NAMALWA (cell line): Measurements from ENCODE around the gene MSL2.
"Not testable (repeated sequence)": the region's sequence is repeated elsewhere in the genome, so short reads cannot be mapped to it uniquely, and the experiment has no call there.

Experiments used
- DNase-seq: peaks from one replicate; pipeline ENCODE4 v3.0.0-alpha.2; 2015; ENCODE audit warnings: low spot score

Gene MSL2

GRCh38 chr3:136192195-136192594 is 3.9 kb downstream of the MSL2 start:
- not testable (repeated sequence) for DNase-seq

- DNase-seq = no peak
Observed at GRCh38 chr3:136189859-136190617, 6.1 kb downstream of the MSL2 start.

DNA sequence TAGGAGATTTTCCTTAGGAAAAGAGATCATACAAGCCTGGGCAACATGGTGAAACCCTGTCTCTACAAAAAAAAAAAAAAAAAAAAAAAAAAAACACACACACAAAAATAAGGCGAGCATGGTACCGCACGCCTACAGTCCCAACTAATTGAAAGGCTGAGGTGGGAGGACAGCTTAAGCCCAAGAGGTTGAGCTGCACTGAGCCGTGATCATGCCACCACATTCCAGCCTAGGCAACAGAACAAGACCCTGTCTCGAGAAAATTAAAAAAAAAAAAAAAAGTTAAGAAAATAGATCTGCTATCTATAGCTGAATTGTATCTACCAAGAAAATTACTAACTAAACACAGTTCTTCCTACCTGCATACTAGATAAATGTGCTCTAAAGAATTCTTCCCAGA is 7.1 kb downstream of the MSL2 start:
- DNase-seq = no peak

- no peak for DNase-seq
Observed at GRCh38 chr3:136187868-136188267, 8.3 kb downstream of the MSL2 start.

DNA sequence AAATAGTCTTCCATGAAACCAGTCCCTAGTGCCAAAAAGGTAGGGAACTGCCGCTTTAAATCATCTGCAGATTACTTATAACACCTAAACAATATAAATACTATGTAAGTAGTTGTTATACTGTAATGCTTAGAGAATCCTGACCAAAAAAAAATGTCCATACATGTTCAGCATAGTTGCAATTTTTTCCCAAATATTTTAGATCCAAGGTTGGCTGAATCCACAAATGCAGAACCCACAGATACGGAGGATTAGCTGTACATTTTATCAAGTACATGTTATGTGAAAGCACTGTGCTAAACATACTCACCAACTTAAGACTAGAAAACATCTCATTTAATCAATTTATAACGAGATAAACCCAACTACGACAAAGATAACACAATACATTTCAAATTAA is 9.3 kb downstream of the MSL2 start:
- no peak for DNase-seq

DNA sequence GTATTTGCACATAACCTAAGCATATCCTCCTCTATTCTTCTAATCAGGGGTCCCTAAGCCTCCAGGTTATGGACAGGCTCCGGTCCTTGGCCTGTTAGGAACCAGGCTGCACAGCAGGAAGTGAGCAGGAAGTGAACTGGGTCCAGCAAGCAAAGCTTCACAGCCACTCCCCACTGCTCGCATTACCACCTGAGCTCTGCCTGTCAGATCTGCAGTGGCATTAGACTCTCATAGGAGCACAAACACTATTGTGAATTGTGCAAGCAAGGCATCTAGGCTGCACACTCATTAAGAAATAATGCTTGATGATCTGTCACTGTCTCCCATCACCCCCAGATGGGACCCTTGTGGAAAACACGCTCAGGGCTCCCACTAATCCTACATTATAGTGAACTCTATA is 9.8 kb downstream of the MSL2 start:
- DNase-seq = peak; percentile 43

GRCh38 chr3:136184703-136185102 is 11.4 kb downstream of the MSL2 start:
- no peak for DNase-seq

DNA sequence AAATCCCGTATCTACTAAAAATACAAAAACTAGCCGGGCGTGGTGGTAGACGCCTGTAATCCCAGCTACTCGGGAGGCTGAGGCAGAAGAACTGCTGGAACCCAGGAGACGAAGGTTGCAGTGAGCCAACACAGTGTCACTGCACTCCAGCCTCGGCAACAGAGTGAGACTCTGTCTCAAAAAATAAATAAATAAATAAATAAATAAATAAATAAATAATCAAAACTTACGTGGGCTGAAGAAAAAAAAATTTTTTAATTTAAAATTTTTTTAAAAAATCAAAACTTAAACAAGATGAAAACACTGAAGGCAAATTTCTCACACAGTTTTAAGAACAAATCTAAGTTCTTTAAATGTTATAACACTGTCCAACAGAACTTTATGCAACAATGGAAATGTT is 14.4 kb downstream of the MSL2 start:
- DNase-seq = no peak

- no peak for DNase-seq
Observed at GRCh38 chr3:136177876-136178275, 18.3 kb downstream of the MSL2 start.

DNA sequence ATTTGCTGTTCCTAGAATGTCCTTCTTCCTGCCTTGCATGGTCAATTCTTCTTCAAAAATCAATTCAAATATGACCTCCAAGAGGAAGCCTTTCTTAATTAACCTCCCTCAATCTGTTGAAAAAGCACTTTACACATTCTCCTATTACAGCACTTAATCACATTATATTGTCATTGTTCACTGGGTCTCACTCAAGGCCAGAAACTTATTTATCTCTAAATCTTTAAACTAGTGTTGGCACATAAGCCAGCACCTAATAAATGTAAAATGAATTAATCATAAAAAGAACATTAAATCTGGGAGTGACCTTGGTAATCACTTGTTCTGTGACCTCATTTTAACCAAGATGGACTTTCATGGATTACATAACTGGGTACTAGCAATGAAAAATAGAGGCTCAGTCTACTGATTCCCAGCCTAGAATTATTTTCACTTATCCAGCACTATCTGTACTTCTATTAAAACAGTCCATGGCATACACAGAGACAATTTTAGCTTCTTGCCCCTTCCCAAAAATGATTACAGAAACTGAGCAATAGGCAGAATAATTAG is 22.1 kb downstream of the MSL2 start:
- no peak for DNase-seq

- DNase-seq = no peak
Observed at GRCh38 chr3:136171097-136171542, 25.0 kb downstream of the MSL2 start.

DNA sequence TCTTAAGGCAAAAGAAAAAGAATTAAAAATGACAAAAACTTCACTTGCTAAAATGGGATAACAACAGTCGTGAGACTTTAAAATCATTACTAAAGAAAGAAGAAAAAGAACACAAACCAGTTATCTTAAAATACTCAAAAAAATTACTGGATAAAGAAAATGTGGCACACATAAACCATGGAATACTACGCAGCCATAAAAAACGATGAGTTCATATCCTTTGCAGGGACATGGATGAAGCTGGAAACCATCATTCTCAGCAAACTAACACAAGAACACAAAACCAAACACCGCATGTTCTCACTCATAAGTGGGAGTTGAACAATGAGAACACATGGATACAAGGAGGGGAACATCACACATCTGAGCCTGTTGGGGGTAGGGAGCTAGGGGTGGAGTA is 27.9 kb downstream of the MSL2 start:
- DNase-seq = not testable (repeated sequence)

- no peak for DNase-seq
Observed at GRCh38 chr3:136166507-136166906, 29.6 kb downstream of the MSL2 start.

- not testable (repeated sequence) for DNase-seq
Observed at GRCh38 chr3:136163607-136164006, 32.5 kb downstream of the MSL2 start.

DNA sequence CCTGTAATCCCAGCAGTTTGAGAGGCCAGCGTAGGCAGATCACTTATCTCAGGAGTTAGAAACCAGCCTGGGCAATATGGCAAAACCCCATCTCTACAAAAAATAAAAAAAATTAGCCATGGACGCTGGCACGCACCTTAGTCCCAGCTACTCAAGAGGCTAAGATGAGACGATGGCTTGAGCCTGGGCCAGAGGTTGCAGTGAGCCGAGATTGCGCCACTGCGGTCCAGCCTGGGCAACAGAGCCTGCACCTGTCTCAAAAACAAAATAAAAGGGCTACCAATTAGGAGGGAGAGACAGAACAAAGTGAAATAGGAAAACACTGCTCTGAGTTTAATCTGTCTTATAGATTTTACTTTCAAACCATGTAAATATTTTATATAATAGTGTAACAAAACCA is 33.8 kb downstream of the MSL2 start:
- no peak for DNase-seq

GRCh38 chr3:136161516-136161915 is 34.6 kb downstream of the MSL2 start:
- no peak for DNase-seq

DNA sequence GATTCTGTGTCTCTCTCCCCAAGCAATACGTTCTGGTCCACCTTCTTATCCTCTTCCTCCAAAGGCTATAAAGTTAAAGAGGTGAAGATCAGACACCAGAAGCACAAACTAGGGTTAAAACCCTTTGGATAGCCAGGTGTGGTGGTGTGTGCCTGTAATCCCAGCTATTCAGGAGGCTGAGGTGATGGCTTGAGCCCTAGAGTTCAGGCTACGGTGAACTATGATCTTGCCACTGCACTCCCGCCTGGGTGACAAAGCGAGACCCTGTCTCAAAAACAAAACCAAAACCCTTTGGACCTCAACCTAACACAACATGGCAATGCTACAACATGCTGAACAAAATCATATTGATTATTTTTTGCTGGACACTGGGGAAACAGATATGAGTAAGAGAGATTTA is 43.2 kb downstream of the MSL2 start:
- DNase-seq = no peak

DNA sequence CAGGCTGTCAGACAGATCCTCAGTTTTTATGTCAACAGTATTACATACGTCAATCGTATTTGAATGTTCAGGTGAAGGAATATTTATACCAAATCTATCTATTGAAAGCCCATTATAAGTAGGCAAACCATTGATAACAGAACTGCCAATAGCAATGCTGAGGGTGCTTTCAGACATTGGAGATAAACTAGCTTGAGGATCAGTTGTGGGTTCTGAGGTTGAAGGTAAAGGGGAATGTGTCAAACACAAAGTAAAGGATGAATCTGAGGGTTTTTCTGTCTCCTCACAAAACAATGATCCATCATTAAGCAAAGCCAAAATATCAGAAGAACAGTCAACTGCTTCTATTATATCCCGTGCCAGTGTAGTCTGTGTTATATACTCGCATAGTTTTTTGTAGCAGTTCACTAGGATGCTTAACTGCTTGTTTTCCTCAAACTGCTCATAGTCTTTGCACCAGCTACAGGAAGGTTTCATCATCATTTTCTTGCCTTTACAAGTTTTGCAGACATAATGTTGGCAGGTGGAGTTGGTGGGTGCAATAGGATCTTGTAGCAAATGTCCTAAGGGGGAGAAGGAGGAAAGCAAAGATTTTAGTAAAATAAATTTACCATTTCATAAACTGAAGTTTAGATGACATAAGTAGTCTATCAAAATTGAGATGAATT is 43.8 kb downstream of the MSL2 start:
- no peak for DNase-seq

DNA sequence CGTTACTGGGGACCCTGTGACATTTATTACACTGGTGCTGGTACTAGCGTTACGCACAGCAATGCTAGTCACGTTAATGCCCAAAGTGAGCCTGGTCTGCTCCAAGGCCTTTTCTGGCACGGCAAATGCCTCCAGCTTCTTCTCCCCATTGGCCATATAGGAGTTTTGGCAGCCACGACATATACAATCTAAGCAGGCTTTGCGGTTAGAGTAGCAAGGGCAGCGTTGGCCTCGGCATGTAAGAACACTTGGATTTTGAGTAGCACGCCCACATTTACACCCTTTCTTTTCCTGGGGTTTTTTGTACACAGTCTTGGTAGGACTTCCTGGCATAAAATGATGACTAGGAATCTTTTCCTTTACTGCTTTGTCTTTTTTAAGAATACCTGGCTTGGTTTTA is 44.9 kb downstream of the MSL2 start:
- no peak for DNase-seq

GRCh38 chr3:136149667-136150066 is 46.5 kb downstream of the MSL2 start:
- no peak for DNase-seq

GRCh38 chr3:136146981-136147729 is 49.0 kb downstream of the MSL2 start:
- no peak for DNase-seq

DNA sequence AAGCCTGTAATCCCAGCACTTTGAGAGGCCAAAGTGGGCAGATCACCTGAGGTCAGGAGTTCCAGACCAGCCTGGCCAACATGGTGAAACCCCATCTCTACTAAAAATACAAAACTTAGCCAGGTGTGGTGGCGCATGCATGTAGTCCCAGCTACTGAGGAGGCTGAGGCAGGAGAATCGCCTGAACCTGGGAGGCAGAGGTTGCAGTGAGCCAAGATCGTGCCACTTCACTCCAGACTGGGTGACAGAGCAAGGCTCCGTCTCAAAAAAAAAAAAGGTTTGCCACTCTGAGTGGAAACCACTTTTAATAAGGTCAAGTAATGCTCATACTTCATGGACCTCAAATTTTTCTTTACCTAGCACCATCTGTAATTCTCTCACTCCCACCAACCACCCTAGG is 51.7 kb downstream of the MSL2 start:
- DNase-seq = not testable (repeated sequence)

- DNase-seq = no peak
Observed at GRCh38 chr3:136142592-136142991, 53.5 kb downstream of the MSL2 start.
